NCI-H2227 (cell line): ENCODE results near the gene SCML2.
A peak's percentile ranks its signal among the peaks of the same experiment; 100 is the strongest.
"Not testable (repeated sequence)": the region's sequence is repeated elsewhere in the genome, so short reads cannot be mapped to it uniquely, and the experiment has no call there.

Experiments
- DNase-seq: peaks from one replicate; lab custom pipeline; 2025; ENCODE audit not compliant: unreplicated experiment; lab: John Stamatoyannopoulos, UW

SCML2 gene

DNA sequence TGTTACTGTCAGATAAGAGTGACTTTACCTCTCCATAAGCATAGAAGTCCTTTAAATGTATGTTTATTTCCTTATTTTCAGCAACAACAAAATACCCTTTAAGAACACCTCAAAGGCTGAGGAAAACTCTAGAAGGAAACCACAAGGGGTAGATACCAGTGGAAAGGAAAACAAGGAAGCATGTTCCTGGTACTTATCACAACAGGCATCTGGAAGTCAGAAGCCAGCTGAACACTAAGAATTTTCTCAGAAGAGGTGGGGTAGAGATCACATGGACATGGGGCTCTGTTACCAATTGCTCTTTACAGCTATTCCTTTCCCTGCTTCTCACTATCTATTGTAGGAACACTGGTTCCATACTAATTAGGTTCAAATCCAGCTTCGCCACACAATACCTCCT lies 82.3 kb downstream of the SCML2 start:
- no peak for DNase-seq

DNA sequence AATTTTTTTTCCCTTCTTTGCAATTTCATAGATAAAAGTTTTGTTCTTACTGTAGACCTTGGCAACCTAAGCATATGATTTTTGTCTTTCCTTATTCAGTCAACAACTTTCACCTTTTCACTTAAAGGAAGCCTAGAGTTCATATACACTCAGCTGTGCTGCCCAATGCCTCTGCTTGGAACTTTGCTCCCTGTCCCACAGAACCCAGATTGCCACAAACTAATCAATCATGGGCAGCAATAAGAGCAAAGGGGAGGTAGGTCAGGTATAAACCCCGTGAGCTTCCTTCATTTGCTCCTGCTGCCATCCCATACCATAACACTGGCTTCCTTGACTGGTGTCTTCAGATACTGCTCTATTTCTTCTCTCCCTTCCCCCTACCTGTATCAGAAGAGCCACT lies 82.8 kb downstream of the SCML2 start:
- DNase-seq, result no peak

DNA sequence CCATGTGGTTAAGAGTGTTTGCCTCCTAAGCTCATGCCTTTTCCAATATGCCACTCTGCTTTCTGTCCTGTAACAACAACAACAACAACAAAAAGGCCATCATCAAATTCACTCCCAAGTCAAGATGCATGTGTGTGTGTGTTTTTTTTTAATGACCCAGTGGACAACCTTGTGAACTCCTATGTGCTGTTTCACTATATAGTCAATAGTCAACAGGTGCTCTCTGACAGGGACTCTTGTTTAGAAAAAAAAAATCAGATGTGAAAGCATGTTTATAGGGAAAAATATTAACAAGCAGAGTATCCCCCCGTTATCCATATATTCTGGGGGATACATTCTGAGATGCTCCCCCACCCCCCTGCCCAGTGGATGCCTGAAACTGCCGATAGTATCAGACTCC lies 83.2 kb downstream of the SCML2 start:
- no peak for DNase-seq

DNA sequence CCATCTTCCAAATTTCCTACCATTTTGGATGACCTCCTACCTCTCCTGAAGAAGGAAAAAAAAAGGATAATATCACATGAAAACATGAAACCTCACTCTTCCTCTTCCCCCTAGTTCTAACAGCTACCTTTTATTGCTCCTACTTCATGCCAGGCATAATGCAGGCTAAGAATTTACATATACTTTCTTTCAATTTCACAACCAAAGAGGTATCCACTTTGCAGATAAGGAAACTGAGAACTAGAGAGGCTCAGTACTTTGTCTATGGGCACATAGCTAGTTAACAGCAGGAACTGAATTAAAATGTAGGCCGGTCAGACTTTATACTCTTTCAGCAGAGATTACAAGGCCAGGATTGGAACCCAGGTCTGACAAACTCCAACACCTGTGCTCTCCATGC lies 99.4 kb downstream of the SCML2 start:
- no peak for DNase-seq

DNA sequence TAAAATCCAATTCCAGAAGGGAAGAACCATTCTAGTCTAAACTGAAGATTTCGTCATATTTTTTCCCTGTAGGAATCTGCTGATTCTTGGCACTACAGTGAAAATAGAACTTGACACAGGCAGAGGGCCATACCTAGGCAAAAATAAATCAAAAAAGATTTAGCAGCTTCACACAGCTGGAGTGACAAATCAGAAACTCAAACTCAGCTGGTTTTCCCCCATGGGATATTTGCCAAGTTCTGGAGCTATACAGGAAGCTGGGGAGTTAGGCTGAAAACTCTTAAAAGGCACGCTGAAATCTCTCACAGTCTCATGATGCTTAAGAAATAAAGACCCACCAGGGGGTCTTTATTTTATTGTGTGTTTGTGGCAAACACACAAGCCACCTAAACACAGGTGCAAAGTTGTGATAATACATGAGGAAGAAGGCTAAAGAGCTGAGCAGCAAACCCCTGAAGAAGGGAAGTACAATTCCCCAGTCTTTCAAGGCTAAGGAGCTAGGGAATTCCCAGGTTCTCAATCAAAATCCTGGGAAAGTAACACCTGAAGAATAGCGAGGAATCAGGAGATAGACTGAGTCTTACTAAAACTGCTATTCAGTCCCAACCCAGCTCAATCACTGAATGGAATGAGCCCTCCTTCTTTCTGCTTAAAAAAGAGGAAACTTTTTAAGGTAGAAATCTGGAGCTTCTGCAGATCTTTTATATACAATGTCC lies 101.7 kb downstream of the SCML2 start:
- no peak for DNase-seq

DNA sequence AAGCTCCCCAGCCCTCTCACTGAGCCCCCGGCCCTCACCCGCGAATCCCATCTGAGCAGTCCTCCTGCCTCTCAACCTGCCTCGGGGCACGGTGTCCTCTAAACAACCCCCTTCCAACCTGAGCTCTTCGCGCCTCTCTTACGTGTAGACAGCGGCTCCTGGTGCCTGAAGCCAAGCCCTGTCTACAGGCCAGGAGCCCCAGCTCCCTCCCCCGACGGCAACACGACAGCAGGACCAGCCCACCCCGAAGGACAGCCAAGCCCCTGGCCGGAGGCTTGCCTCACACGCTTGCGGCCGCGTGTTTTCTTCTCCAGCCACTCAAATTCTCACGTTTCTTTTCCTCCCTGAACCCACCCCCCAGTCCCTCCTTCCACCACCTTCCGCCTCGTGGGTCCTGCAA lies 124.8 kb downstream of the SCML2 start:
- DNase-seq, result not testable (repeated sequence)

DNA sequence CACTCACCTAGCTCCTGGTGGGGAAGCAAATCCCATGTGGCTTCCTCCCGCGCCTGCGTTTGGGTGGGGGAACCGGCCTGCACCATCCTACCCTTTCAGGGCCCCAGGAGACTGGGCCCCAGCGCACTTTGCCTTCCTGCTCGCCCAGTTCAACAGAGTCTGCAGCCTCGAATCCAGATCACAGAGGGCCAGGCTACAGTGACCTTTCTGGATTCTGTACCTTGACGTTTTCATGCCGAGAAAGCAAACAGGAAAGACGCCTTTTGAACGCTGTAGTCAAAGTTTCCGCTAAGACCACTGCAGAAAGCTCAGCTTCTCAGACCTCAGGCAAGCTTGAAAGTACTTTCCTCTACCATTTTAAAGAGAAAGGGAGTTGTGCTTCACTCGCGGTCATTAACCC lies 126.4 kb downstream of the SCML2 start:
- DNase-seq, result no peak

DNA sequence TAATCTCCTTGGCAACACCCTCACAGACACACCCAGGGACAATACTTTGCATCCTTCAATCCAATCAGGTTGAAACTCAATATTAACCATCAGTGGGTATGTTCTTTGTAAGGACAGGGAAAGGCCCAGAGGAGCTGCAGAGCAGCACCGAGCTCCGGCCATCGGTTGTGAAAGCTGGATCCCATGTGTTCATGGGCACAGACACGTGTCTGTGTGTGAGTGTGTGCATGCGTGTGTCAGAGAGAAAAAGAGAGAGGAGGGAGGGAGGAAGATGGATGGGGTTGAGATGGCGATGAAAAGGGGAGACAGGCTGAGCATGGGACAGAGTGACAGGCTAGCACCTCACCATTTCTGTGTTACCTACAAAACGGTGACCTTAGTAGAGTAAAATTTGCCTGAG lies 127.0 kb downstream of the SCML2 start:
- DNase-seq, result no peak

DNA sequence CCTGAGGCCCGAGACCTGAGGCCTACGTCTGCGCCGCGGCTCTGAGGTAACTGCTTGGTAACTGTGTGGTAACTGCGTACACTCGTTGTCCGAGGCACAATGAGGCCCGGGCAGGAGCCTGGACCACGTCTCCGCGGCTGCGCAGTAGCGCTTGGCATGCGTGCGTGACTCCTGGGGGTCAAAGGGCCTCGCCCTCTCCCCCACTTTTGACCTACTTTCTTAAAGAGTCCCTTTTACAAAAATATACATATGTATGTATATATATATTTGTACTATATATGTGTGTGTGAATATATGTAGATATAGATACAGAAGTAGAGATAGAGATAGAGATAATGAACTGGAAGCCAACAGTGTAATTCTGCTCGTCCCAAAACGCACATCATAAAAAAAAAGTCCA lies 133.7 kb downstream of the SCML2 start, which contains the start of gene BEND2:
Gene BEND2 (minus strand): TSS at position 101 of the 400 bp plus-strand sequence. CDS start 136 bp downstream, outside the sequence.
- DNase-seq, result no peak

DNA sequence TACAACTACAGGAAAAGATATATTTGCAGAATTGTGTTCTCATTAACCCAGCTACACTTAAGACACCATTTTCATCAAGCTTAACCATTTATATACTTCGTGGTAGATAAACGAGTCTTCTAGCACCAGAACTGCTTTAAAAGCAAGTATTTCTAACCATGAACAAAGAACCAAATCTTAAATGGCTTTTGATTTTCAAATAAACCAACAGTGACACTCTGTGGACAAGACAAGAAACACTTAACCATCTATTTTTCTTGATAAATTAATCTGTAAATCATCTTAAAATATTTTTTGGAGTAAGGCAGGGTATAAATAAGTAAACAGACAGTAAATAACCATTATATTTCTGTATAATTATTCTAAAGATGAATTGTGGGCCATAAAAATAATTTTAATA lies 144.0 kb downstream of the SCML2 start:
- peak; percentile 59 for DNase-seq

DNA sequence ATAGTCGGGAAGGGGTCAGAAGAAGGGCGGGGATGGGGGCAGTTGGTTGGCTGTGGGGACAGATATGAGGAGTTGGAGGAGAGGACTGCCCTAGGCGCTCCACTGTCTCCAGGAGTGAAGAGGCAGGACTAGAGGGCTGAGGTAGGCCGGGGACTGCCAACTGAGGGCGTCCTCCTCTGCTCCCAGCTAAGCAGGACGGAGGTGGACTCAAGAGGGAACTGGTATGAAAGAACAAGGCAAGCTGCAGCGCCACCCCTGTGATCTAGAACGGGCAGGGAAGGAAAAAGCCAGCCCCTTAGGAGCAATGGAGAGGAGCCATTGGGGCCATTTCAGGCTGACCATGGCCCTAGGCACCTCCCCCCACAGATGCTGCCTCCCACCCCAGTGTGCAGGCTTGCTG lies 147.8 kb downstream of the SCML2 start:
- no peak for DNase-seq

DNA sequence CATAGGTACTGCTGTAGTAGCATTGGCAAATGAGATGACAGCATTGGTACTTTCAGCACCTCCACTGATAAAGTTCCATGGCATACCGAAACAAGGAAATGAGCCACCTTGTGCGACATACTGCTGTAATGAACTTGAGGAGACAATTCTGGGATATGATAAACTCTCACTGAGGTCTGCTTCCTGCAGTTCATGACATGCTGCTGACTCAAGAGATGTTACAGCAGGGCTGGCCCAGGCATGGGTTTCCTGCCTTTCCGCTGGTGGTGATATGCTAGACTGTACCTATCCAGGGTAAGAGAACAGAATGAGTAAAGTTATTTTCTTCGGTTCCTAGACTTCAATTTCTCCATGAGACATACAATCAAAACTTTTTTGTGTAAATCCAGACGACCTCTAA lies 150.9 kb downstream of the SCML2 start:
- no peak for DNase-seq

DNA sequence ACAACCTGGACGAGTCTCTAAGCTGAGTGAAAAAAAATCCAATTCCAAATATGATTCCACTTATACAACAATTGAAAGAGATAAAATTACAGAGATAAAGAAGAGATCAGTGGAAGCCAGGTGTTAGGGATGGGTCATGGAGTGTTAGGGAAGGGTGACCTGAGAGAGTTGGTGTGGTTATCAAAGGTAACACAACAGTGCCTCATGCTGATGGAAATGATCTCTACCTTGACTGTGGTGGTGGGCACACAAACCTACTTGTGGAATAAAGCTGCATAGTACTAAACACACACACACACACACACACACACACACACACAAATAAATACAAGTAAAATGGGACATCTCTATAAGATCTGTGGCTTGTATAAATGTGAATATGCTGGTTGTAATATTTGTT lies 159.8 kb downstream of the SCML2 start:
- DNase-seq, result no peak
